GM23338 (cell line): ENCODE data around the gene NCAPH2. TPM values are rescaled to one million over a fixed set of nuclear protein-coding genes. Genes with fewer than 3 reads are reported as not detected.

ENCODE experiments used
- ATAC-seq: fragments of 200-7000 bp; cut with Tn5 transposase; 3 replicates; pipeline ENCODE4 v1.9.1; 2020
- DNase-seq: peaks from one replicate; pipeline ENCODE4 v3.0.0-alpha.2; 2015; ENCODE audit warnings: low spot score
- H2AFZ ChIP-seq: fragments of 200-600 bp; sonication (generic); 2 replicates; pipeline ENCODE4 v1.8.0; 2016; ENCODE audit warnings: antibody characterized with exemption, mild to moderate bottlenecking, moderate library complexity
- H3F3A ChIP-seq: fragments of 200-600 bp; sonication (generic); replicated peaks from 2 replicates; pipeline ENCODE4 v1.8.0; 2017; ENCODE audit warnings: antibody characterized with exemption, mixed run types, low read depth
- H3K27ac ChIP-seq: fragments of 200-600 bp; sonication (generic); 2 replicates; pipeline ENCODE4 v1.6.1; 2016; ENCODE audit warnings: low read depth
- H3K27me3 ChIP-seq: fragments of 200-600 bp; sonication (generic); 2 replicates; pipeline ENCODE4 v1.8.0; 2016; ENCODE audit warnings: mild to moderate bottlenecking, mixed run types, moderate library complexity; ENCODE audit not compliant: insufficient read depth
- H3K36me3 ChIP-seq: fragments of 200-600 bp; sonication (generic); 2 replicates; pipeline ENCODE4 v1.8.0; 2016; ENCODE audit warnings: mild to moderate bottlenecking; ENCODE audit not compliant: insufficient read depth
- H3K4me1 ChIP-seq: fragments of 200-600 bp; sonication (generic); 2 replicates; pipeline ENCODE4 v1.8.0; 2016; ENCODE audit warnings: mild to moderate bottlenecking, moderate library complexity; ENCODE audit not compliant: insufficient read depth
- H3K4me2 ChIP-seq: fragments of 200-600 bp; sonication (generic); 2 replicates; pipeline ENCODE4 v1.7.1; 2017; ENCODE audit warnings: mixed run types
- H3K4me3 ChIP-seq: fragments of 200-600 bp; sonication (generic); 2 replicates; pipeline ENCODE4 v1.6.1; 2016; ENCODE audit warnings: mixed run types
- H3K79me2 ChIP-seq: fragments of 200-600 bp; sonication (generic); replicated peaks from 2 replicates; pipeline ENCODE4 v1.8.0; 2017; ENCODE audit warnings: mild to moderate bottlenecking; ENCODE audit not compliant: insufficient read depth
- H3K9me2 ChIP-seq: fragments of 200-600 bp; sonication (generic); 2 replicates; pipeline ENCODE4 v1.8.0; 2017; ENCODE audit not compliant: insufficient read depth
- H4K20me1 ChIP-seq: fragments of 200-600 bp; sonication (generic); replicated peaks from 2 replicates; pipeline ENCODE4 v1.8.0; 2017; ENCODE audit warnings: mild to moderate bottlenecking; ENCODE audit not compliant: insufficient read depth
- H3K27ac Mint-ChIP-seq: 2 replicates; pipeline ENCODE4 v1.8.0; 2020; ENCODE audit warnings: inconsistent platforms, mild to moderate bottlenecking, moderate library complexity, mixed read lengths
- H3K27me3 Mint-ChIP-seq: 3 replicates; pipeline ENCODE4 v1.8.0; 2022; ENCODE audit warnings: low read depth, mild to moderate bottlenecking, moderate library complexity, mixed read lengths, inconsistent platforms; ENCODE audit not compliant: insufficient read depth, poor library complexity
- H3K36me3 Mint-ChIP-seq: 3 replicates; pipeline ENCODE4 v1.8.0; 2021; ENCODE audit warnings: low read depth, mild to moderate bottlenecking, inconsistent platforms, moderate library complexity, mixed read lengths
- H3K4me1 Mint-ChIP-seq: 3 replicates; pipeline ENCODE4 v1.8.0; 2020; ENCODE audit warnings: mild to moderate bottlenecking, inconsistent platforms, mixed read lengths
- H3K4me3 Mint-ChIP-seq: 3 replicates; pipeline ENCODE4 v1.8.0; 2021; ENCODE audit warnings: moderate library complexity, mild to moderate bottlenecking, inconsistent platforms, mixed read lengths
- H3K9me3 Mint-ChIP-seq: 3 replicates; pipeline ENCODE4 v1.8.0; 2020; ENCODE audit warnings: moderate library complexity, mild to moderate bottlenecking, inconsistent platforms, mixed read lengths
- EZH2phosphoT487 ChIP-seq: fragments of 200-600 bp; sonication (generic); IDR thresholded peaks from one replicate; pipeline ENCODE4 v1.8.1; 2018; ENCODE audit warnings: antibody characterized with exemption; ENCODE audit not compliant: unreplicated experiment
- JUNB ChIP-seq: IDR thresholded peaks from one replicate; pipeline ENCODE4 v1.6.1; 2016; ENCODE audit warnings: antibody characterized with exemption; ENCODE audit not compliant: unreplicated experiment
- POLR2AphosphoS5 ChIP-seq: IDR thresholded peaks from 2 replicates; pipeline ENCODE4 v1.6.1; 2016; ENCODE audit warnings: antibody characterized with exemption, low read depth
- STAT1 ChIP-seq: IDR thresholded peaks from one replicate; pipeline ENCODE4 v1.6.1; 2016; ENCODE audit warnings: antibody characterized with exemption; ENCODE audit not compliant: unreplicated experiment
- ZNF331 ChIP-seq: fragments of 250-450 bp; sonication (Bioruptor Pico); IDR thresholded peaks from 2 replicates; pipeline ENCODE4 v1.5.0; 2020; ENCODE audit warnings: low read depth, mild to moderate bottlenecking, moderate library complexity
- polyA plus RNA-seq: library from polyadenylated mRNA; unstranded; fragments of >200 nt; fragmentation: Nextera tagmentation; extraction: Ambion mirVana; gene quantifications from 2 replicates; pipeline ENCODE4 v1.2.1, GENCODE V29; 2016
- total RNA-seq: library from RNA; depleted of rRNA; stranded (reverse); fragments of >200 nt; shearing (Covaris generic); gene quantifications from 2 replicates; pipeline ENCODE4 v1.2.3, GENCODE V29; 2014
- TF ChIP-seq, protein P1 (sequence below), 2 experiments: fragments of 200-600 bp in 1 of 2; sonication (generic) in 1 of 2; conservative IDR thresholded peaks; 2 replicates each; pipeline versions ENCODE4 v1.5.1 to v1.6.1; 2016 to 2017; ENCODE audit warnings: antibody characterized with exemption in 2 of 2, low read depth in 2 of 2, mild to moderate bottlenecking in 2 of 2, moderate library complexity in 1 of 2
- TF ChIP-seq, protein P2 (sequence below): fragments of 250-450 bp; sonication (Bioruptor Pico); IDR thresholded peaks from 2 replicates; pipeline ENCODE4 v1.5.0; 2020; ENCODE audit warnings: mild to moderate bottlenecking, moderate library complexity
- TF ChIP-seq, protein P3 (sequence below): IDR thresholded peaks from one replicate; pipeline ENCODE4 v1.6.1; 2018; ENCODE audit warnings: antibody characterized with exemption; ENCODE audit not compliant: unreplicated experiment

The NCAPH2 gene
- total and polyA plus RNA-seq, 2 experiments from 2014 or later: 52.2 to 76.1 TPM

DNA sequence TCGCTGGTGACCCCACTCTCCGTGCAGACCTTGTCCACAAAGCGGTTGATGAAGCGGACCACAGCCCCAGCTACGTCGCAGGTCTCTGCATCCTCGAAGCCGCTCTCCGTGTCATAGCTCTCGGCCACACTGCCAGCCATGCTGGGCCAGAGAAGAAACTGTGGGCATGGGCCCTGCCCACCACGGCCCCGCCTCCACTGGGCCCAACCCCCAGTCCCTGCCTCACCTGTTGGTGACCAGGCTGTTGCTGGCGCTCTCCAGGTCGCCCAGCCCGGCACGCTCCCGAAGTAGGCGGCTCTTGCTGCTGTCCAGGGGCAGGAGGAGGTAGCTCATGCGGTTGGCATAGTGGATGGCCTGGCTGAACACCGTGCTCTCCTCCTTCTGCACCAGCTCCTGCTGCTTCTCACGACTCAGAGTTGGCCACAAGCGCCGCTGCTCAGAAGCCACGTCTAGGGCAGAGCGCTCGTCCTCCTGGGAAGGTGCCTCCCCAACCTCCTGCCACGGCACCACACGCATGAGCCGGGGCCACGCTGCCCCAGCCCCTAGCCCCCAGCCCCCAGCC is 46.0 kb upstream of the NCAPH2 start:
- peaks cover 10% of the 10 kb centered on the region for H3K27me3 Mint-ChIP-seq
- H3K4me1 Mint-ChIP-seq: peaks cover 3% of the 10 kb centered on the region; the same call in 1 of the 3 replicates
- H3K27ac Mint-ChIP-seq: no peak overlapping the region
- Histone ChIP-seq H3F3A (0 out of 2 replicates have a peak, but pooled peaks cover 3% of the 10 kb centered on the region), H3K79me2 (no peaks in the 10 kb centered on the region), H4K20me1 (peaks cover 6% of the 10 kb centered on the region), H3K4me2 (no peak overlapping the region), H2AFZ (no peak overlapping the region), H3K4me3 (no peak overlapping the region), H3K36me3 (no peaks in the 10 kb centered on the region), H3K4me1 (no peaks in the 10 kb centered on the region), H3K27ac (no peak overlapping the region), H3K27me3 (no peaks in the 10 kb centered on the region), H3K9me2 (no peaks in the 10 kb centered on the region)
- no peak overlapping the region for H3K4me3 Mint-ChIP-seq
- no peak for TF ChIP-seq STAT1
- TF ChIP-seq JUNB: no peak
- ATAC-seq (no peak), DNase-seq (no peak)
- peaks cover 48% of the 10 kb centered on the region for H3K36me3 Mint-ChIP-seq
- no peaks in the 10 kb centered on the region for H3K9me3 Mint-ChIP-seq

DNA sequence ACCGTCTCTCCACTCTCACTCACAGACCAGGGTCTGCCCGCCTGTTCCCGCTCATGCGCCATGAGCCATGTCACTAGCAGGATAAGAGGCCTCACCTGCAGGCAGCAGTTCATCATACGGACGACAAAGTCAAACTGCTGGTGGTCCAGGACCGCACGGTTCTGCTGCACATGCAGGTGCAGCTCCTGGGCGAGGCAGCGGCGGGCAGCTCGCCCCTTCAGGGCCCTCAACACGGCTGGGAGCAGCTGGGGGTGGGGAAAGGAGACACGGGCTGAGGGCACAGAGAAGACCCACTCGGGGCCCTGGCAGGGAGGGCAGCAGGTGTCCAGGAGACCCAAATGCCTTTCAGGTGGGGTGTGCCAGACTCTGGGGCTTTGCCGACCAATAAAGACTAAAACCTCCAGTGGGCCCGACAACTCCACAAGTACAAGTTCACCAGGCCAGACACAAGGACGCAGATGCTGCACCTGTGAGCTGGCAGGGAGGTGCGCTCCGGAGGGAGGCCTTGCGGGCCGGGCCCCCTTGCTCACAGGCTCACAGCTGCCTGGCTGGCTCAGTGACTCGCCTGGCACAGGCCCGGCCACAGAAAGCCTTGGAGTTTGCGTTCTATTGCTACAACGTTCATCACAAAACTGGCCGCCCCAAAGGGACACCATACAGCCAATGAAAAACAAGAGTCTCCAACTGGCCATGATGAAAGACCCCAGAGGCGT is 44.7 kb upstream of the NCAPH2 start:
- no peak for ATAC-seq
- no peak overlapping the region for H3K27ac Mint-ChIP-seq
- no peaks in the 10 kb centered on the region for H3K4me1 ChIP-seq
- TF ChIP-seq STAT1 (no peak), POLR2AphosphoS5 (no peak), EZH2phosphoT487 (no peak), ZNF331 (CRISPR knock-in tag) (no peak)
- TF ChIP-seq, protein P1, sequence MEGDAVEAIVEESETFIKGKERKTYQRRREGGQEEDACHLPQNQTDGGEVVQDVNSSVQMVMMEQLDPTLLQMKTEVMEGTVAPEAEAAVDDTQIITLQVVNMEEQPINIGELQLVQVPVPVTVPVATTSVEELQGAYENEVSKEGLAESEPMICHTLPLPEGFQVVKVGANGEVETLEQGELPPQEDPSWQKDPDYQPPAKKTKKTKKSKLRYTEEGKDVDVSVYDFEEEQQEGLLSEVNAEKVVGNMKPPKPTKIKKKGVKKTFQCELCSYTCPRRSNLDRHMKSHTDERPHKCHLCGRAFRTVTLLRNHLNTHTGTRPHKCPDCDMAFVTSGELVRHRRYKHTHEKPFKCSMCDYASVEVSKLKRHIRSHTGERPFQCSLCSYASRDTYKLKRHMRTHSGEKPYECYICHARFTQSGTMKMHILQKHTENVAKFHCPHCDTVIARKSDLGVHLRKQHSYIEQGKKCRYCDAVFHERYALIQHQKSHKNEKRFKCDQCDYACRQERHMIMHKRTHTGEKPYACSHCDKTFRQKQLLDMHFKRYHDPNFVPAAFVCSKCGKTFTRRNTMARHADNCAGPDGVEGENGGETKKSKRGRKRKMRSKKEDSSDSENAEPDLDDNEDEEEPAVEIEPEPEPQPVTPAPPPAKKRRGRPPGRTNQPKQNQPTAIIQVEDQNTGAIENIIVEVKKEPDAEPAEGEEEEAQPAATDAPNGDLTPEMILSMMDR (conservative IDR thresholded peaks at IDR 0.05; ENCODE audit: low read depth in 2 of 2): no peak
- TF ChIP-seq, protein P2, sequence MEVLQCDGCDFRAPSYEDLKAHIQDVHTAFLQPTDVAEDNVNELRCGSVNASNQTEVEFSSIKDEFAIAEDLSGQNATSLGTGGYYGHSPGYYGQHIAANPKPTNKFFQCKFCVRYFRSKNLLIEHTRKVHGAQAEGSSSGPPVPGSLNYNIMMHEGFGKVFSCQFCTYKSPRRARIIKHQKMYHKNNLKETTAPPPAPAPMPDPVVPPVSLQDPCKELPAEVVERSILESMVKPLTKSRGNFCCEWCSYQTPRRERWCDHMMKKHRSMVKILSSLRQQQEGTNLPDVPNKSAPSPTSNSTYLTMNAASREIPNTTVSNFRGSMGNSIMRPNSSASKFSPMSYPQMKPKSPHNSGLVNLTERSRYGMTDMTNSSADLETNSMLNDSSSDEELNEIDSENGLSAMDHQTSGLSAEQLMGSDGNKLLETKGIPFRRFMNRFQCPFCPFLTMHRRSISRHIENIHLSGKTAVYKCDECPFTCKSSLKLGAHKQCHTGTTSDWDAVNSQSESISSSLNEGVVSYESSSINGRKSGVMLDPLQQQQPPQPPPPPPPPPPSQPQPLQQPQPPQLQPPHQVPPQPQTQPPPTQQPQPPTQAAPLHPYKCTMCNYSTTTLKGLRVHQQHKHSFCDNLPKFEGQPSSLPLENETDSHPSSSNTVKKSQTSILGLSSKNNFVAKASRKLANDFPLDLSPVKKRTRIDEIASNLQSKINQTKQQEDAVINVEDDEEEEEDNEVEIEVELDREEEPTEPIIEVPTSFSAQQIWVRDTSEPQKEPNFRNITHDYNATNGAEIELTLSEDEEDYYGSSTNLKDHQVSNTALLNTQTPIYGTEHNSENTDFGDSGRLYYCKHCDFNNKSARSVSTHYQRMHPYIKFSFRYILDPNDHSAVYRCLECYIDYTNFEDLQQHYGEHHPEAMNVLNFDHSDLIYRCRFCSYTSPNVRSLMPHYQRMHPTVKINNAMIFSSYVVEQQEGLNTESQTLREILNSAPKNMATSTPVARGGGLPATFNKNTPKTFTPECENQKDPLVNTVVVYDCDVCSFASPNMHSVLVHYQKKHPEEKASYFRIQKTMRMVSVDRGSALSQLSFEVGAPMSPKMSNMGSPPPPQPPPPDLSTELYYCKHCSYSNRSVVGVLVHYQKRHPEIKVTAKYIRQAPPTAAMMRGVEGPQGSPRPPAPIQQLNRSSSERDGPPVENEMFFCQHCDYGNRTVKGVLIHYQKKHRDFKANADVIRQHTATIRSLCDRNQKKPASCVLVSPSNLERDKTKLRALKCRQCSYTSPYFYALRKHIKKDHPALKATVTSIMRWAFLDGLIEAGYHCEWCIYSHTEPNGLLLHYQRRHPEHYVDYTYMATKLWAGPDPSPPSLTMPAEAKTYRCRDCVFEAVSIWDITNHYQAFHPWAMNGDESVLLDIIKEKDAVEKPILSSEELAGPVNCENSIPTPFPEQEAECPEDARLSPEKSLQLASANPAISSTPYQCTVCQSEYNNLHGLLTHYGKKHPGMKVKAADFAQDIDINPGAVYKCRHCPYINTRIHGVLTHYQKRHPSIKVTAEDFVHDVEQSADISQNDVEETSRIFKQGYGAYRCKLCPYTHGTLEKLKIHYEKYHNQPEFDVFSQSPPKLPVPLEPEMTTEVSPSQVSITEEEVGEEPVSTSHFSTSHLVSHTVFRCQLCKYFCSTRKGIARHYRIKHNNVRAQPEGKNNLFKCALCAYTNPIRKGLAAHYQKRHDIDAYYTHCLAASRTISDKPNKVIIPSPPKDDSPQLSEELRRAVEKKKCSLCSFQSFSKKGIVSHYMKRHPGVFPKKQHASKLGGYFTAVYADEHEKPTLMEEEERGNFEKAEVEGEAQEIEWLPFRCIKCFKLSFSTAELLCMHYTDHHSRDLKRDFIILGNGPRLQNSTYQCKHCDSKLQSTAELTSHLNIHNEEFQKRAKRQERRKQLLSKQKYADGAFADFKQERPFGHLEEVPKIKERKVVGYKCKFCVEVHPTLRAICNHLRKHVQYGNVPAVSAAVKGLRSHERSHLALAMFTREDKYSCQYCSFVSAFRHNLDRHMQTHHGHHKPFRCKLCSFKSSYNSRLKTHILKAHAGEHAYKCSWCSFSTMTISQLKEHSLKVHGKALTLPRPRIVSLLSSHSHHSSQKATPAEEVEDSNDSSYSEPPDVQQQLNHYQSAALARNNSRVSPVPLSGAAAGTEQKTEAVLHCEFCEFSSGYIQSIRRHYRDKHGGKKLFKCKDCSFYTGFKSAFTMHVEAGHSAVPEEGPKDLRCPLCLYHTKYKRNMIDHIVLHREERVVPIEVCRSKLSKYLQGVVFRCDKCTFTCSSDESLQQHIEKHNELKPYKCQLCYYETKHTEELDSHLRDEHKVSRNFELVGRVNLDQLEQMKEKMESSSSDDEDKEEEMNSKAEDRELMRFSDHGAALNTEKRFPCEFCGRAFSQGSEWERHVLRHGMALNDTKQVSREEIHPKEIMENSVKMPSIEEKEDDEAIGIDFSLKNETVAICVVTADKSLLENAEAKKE (CRISPR knock-in tag): no peak
- TF ChIP-seq, protein P3, sequence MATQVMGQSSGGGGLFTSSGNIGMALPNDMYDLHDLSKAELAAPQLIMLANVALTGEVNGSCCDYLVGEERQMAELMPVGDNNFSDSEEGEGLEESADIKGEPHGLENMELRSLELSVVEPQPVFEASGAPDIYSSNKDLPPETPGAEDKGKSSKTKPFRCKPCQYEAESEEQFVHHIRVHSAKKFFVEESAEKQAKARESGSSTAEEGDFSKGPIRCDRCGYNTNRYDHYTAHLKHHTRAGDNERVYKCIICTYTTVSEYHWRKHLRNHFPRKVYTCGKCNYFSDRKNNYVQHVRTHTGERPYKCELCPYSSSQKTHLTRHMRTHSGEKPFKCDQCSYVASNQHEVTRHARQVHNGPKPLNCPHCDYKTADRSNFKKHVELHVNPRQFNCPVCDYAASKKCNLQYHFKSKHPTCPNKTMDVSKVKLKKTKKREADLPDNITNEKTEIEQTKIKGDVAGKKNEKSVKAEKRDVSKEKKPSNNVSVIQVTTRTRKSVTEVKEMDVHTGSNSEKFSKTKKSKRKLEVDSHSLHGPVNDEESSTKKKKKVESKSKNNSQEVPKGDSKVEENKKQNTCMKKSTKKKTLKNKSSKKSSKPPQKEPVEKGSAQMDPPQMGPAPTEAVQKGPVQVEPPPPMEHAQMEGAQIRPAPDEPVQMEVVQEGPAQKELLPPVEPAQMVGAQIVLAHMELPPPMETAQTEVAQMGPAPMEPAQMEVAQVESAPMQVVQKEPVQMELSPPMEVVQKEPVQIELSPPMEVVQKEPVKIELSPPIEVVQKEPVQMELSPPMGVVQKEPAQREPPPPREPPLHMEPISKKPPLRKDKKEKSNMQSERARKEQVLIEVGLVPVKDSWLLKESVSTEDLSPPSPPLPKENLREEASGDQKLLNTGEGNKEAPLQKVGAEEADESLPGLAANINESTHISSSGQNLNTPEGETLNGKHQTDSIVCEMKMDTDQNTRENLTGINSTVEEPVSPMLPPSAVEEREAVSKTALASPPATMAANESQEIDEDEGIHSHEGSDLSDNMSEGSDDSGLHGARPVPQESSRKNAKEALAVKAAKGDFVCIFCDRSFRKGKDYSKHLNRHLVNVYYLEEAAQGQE: no peak

More for the DNA sequence above, 44.7 kb upstream of the NCAPH2 start:
- H3K4me1 Mint-ChIP-seq: peaks cover 3% of the 10 kb centered on the region; the same call in 2 of the 3 replicates
- no peak for DNase-seq
- no peaks in the 10 kb centered on the region for H3K36me3 ChIP-seq
- H4K20me1 ChIP-seq: peaks cover 6% of the 10 kb centered on the region
- H3K4me2 ChIP-seq: no peak overlapping the region
- no peak overlapping the region for H2AFZ ChIP-seq
- no peaks in the 10 kb centered on the region for H3K9me2 ChIP-seq
- peaks cover 2% of the 10 kb centered on the region for H3K79me2 ChIP-seq
- H3K27ac ChIP-seq: no peak overlapping the region
- no peaks in the 10 kb centered on the region for H3K9me3 Mint-ChIP-seq
- peaks cover 4% of the 10 kb centered on the region for H3K27me3 Mint-ChIP-seq
- no peak overlapping the region for H3K4me3 Mint-ChIP-seq
- 0 out of 2 replicates have a peak, but pooled peaks cover 3% of the 10 kb centered on the region for H3F3A ChIP-seq
- H3K27me3 ChIP-seq: no peaks in the 10 kb centered on the region
- peaks cover 40% of the 10 kb centered on the region for H3K36me3 Mint-ChIP-seq
- no peak overlapping the region for H3K4me3 ChIP-seq
